ENCODE measurements around the gene HNRNPA1. TPM values are rescaled to one million over a fixed set of nuclear protein-coding genes. Genes with fewer than 3 reads are reported as not detected.

Gene HNRNPA1
- polyA plus RNA-seq, 4 donors = 408 to 2,228 (median 1,197) TPM

DNA sequence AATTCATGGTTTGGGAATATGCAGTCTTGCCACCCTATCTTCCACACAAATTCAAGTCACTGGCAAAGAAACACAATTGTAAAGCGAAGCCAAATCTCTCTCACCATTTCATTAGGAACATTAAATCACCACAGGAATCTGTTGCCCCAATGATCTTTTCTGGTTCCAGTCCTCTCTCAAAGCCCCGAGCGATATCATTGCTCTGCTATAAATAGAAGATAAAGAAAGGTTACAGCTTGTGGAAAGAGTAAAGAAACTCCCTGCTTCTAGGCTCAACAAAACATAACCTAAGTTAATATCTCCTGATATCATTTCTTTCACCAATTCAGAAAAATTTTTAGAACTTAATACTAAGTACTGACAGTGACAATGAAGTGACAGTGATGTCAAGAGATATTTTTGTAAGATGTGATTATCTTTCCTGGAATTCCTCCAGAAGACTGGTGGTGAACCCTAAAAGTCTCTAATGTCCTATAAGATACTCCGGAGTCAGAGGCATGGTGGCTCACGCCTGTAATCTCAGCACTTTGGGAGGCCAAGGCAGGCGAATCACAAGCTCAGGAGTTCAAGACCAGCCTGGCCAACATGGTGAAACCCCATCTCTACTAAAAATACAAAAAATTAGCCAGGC, 34.4 kb upstream of the HNRNPA1 start:
- no peaks in the 10 kb centered on the region for H3K27me3 ChIP-seq (ENCODE audit: control insufficient read depth in 3 of 3, insufficient read depth in 3 of 3, low read length in 3 of 3)
- peaks cover 0 to 54% (median 0%) of the 10 kb centered on the region in 3 donors for H3K36me3 ChIP-seq (ENCODE audit: control insufficient read depth in 3 of 3, insufficient read depth in 2 of 3, low read depth in 1 of 3, low read length in 3 of 3)
- no peak overlapping the region for H3K27ac ChIP-seq (ENCODE audit: low read depth in 1 of 3, low read length in 2 of 3)
- FAIRE-seq = no peak
- no peak for DNase-seq
- no peaks in the 10 kb centered on the region for H3K9me3 ChIP-seq (ENCODE audit: control insufficient read depth in 2 of 2, insufficient read depth in 1 of 2, low read depth in 1 of 2, low read length in 1 of 2)
- H3K4me1 ChIP-seq (ENCODE audit: control insufficient read depth in 3 of 3, insufficient read depth in 2 of 3, low read depth in 1 of 3, low read length in 2 of 3) = no peaks in the 10 kb centered on the region
- H3K4me3 ChIP-seq (ENCODE audit: low read depth in 1 of 3, low read length in 3 of 3) = no peak overlapping the region
- 88 to 92% (median 90%) methylated on average over 6 of the region's 6 CpGs for WGBS, 3 donors

DNA sequence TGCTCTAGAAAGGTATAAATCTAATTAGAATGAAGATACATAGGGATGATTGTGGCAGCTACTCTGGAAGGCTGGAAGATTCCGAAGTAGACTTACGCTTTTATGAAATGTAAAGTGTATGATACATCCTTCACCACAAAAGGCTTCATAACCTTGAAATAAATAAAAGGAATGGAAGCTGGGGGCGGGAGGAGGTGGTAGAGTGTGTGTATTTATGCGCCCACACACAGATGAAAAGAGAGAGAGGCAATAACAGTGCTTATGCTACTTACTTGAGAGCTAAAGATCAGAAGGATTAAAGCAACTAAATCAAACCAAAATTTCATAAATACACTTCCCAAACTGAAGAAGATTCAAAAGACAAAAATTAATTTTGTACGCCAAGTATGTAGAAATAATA, 31.0 kb upstream of the HNRNPA1 start:
- DNase-seq (no peak), FAIRE-seq (no peak)
- Histone ChIP-seq H3K4me1 (ENCODE audit: control insufficient read depth in 3 of 3, insufficient read depth in 2 of 3, low read depth in 1 of 3, low read length in 2 of 3) (no peaks in the 10 kb centered on the region), H3K4me3 (ENCODE audit: low read depth in 1 of 3, low read length in 3 of 3) (no peak overlapping the region), H3K27me3 (ENCODE audit: control insufficient read depth in 3 of 3, insufficient read depth in 3 of 3, low read length in 3 of 3) (no peaks in the 10 kb centered on the region), H3K27ac (ENCODE audit: low read depth in 1 of 3, low read length in 2 of 3) (no peak overlapping the region), H3K36me3 (ENCODE audit: control insufficient read depth in 3 of 3, insufficient read depth in 2 of 3, low read depth in 1 of 3, low read length in 3 of 3) (peaks cover 0 to 57% (median 0%) of the 10 kb centered on the region in 3 donors), H3K9me3 (ENCODE audit: control insufficient read depth in 2 of 2, insufficient read depth in 1 of 2, low read depth in 1 of 2, low read length in 1 of 2) (no peaks in the 10 kb centered on the region)
- 94 to 99% (median 97%) methylated on average over 5 of the region's 5 CpGs for WGBS, 3 donors

DNA sequence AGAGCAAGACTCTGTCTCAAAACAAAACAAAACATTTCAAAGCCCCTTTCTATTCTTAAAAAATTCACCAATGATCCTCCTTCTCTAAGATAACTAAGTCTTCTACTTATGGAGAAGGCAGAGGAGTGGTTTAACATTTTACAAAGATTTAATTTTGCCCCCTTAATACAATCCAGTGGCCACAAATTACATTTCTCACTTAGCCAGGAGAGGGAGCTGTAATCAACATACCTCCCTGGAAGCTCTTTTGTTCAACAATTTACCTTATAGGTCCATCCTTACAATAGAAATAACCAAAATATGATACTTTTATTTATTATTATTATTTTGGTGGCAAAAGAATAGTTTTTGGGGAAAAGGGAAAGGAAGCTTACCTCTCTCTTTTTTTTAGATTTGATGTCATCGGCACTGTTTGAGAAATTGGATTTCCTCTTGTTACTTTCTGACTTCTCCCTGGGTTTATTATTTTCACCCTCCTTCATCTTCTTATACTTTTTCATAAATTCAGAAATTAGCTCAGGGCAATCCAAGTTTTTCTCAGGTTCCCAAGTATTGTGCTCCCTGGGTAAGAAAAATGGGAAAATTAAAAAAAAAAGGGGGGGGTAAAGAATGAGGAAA, 28.8 kb upstream of the HNRNPA1 start:
- FAIRE-seq (no peak), DNase-seq (peak; percentile 39 to 52)
- H3K36me3 ChIP-seq (ENCODE audit: control insufficient read depth in 3 of 3, insufficient read depth in 2 of 3, low read depth in 1 of 3, low read length in 3 of 3) = peaks cover 0 to 53% (median 3%) of the 10 kb centered on the region in 3 donors
- H3K4me1 ChIP-seq (ENCODE audit: control insufficient read depth in 3 of 3, insufficient read depth in 2 of 3, low read depth in 1 of 3, low read length in 2 of 3) = no peaks in the 10 kb centered on the region
- no peak overlapping the region for H3K27ac ChIP-seq (ENCODE audit: low read depth in 1 of 3, low read length in 2 of 3)
- H3K4me3 ChIP-seq (ENCODE audit: low read depth in 1 of 3, low read length in 3 of 3) = no peak overlapping the region
- no peaks in the 10 kb centered on the region for H3K9me3 ChIP-seq (ENCODE audit: control insufficient read depth in 2 of 2, insufficient read depth in 1 of 2, low read depth in 1 of 2, low read length in 1 of 2)
- WGBS, 3 donors = 97 to 100% (median 100%) methylated on average over 1 of the region's 1 CpG
- H3K27me3 ChIP-seq (ENCODE audit: control insufficient read depth in 3 of 3, insufficient read depth in 3 of 3, low read length in 3 of 3) = no peaks in the 10 kb centered on the region

DNA sequence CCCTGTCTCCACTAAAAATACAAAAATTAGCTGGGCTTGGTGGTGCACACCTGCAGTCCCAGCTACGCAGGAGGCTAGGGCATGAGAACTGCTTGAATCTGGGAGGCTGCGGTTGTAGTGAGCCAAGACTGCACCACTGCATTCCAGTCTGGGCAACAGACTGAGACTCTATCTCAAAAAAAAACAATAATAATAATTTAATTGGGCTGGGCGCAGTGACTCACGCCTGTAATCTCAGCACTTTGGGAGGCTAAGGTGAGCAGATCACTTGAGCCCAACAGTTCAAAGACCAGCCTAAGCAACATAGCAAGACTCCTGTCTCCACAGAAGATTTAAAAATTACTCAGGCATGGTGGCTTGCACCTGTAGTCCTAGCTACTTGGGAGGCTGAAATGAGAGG, 27.3 kb upstream of the HNRNPA1 start:
- peaks cover 0 to 2% (median 0%) of the 10 kb centered on the region in 3 donors for H3K4me1 ChIP-seq (ENCODE audit: control insufficient read depth in 3 of 3, insufficient read depth in 2 of 3, low read depth in 1 of 3, low read length in 2 of 3)
- no peaks in the 10 kb centered on the region for H3K27me3 ChIP-seq (ENCODE audit: control insufficient read depth in 3 of 3, insufficient read depth in 3 of 3, low read length in 3 of 3)
- peaks cover 0 to 48% (median 5%) of the 10 kb centered on the region in 3 donors for H3K36me3 ChIP-seq (ENCODE audit: control insufficient read depth in 3 of 3, insufficient read depth in 2 of 3, low read depth in 1 of 3, low read length in 3 of 3)
- WGBS, 3 donors = 67 to 85% (median 69%) methylated on average over 4 of the region's 4 CpGs
- FAIRE-seq (no peak), DNase-seq (peak in 1 of 2 donors; percentile 67)
- no peak overlapping the region for H3K27ac ChIP-seq (ENCODE audit: low read depth in 1 of 3, low read length in 2 of 3)
- no peak overlapping the region for H3K4me3 ChIP-seq (ENCODE audit: low read depth in 1 of 3, low read length in 3 of 3)
- H3K9me3 ChIP-seq (ENCODE audit: control insufficient read depth in 2 of 2, insufficient read depth in 1 of 2, low read depth in 1 of 2, low read length in 1 of 2) = no peaks in the 10 kb centered on the region

DNA sequence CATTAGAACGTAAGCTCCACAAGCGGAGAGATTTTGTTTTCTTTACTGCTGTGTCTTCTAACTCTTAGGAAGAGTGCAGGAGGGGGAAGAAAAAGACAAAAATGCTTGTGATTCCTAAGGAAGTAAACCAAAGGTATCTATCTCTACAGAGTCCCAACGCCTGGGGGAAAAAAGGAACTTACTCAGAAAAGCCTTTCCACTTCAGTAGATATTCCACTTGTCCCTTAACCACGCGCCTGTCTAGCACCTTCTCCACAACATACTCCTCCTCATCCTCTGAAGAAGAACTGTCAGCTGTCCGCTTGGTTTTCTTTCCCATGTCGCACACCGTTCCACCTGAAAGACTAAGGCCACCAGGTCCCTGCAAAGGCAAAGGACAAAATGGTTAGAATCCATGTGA, 23.2 kb upstream of the HNRNPA1 start:
- Histone ChIP-seq H3K4me3 (ENCODE audit: low read depth in 1 of 3, low read length in 3 of 3) (no peak overlapping the region), H3K9me3 (ENCODE audit: control insufficient read depth in 2 of 2, insufficient read depth in 1 of 2, low read depth in 1 of 2, low read length in 1 of 2) (no peaks in the 10 kb centered on the region), H3K27ac (ENCODE audit: low read depth in 1 of 3, low read length in 2 of 3) (no peak overlapping the region), H3K36me3 (ENCODE audit: control insufficient read depth in 3 of 3, insufficient read depth in 2 of 3, low read depth in 1 of 3, low read length in 3 of 3) (peaks cover 0 to 30% (median 5%) of the 10 kb centered on the region in 3 donors), H3K4me1 (ENCODE audit: control insufficient read depth in 3 of 3, insufficient read depth in 2 of 3, low read depth in 1 of 3, low read length in 2 of 3) (peaks cover 0 to 12% (median 10%) of the 10 kb centered on the region in 3 donors), H3K27me3 (ENCODE audit: control insufficient read depth in 3 of 3, insufficient read depth in 3 of 3, low read length in 3 of 3) (no peaks in the 10 kb centered on the region)
- WGBS, 3 donors = 92% methylated on average over 8 of the region's 8 CpGs
- DNase-seq = no peak
- FAIRE-seq = no peak

DNA sequence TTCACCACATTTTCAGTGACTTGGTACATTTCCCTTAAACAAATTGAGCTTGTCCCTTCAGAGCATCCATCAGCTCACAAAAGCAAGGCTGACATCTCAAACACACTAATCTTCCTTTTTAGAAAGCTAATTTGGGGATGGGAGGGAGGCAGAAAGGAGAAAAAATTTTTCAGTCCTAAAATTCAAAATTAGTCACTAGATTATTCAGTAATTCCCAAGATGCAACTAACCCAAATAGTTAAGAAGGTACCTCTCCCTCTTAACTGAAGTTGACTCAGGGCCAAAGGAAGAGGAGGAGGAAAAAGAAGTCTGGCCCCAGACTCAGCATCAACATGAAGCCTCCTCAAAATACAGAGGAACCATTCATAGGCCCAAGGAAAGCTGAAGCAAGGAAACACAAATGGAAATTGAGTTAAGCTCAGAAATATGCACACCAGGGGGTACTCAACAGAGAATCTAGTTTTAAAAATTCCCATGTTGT, 22.3 kb upstream of the HNRNPA1 start:
- no peak for DNase-seq
- Histone ChIP-seq H3K4me1 (ENCODE audit: control insufficient read depth in 3 of 3, insufficient read depth in 2 of 3, low read depth in 1 of 3, low read length in 2 of 3) (peaks cover 0 to 18% (median 12%) of the 10 kb centered on the region in 3 donors), H3K27me3 (ENCODE audit: control insufficient read depth in 3 of 3, insufficient read depth in 3 of 3, low read length in 3 of 3) (no peaks in the 10 kb centered on the region), H3K27ac (ENCODE audit: low read depth in 1 of 3, low read length in 2 of 3) (peak overlapping the region in 2 of 3 donors; percentile 29 to 82), H3K9me3 (ENCODE audit: control insufficient read depth in 2 of 2, insufficient read depth in 1 of 2, low read depth in 1 of 2, low read length in 1 of 2) (no peaks in the 10 kb centered on the region), H3K36me3 (ENCODE audit: control insufficient read depth in 3 of 3, insufficient read depth in 2 of 3, low read depth in 1 of 3, low read length in 3 of 3) (peaks cover 0 to 24% (median 5%) of the 10 kb centered on the region in 3 donors), H3K4me3 (ENCODE audit: low read depth in 1 of 3, low read length in 3 of 3) (no peak overlapping the region)
- no peak for FAIRE-seq

DNA sequence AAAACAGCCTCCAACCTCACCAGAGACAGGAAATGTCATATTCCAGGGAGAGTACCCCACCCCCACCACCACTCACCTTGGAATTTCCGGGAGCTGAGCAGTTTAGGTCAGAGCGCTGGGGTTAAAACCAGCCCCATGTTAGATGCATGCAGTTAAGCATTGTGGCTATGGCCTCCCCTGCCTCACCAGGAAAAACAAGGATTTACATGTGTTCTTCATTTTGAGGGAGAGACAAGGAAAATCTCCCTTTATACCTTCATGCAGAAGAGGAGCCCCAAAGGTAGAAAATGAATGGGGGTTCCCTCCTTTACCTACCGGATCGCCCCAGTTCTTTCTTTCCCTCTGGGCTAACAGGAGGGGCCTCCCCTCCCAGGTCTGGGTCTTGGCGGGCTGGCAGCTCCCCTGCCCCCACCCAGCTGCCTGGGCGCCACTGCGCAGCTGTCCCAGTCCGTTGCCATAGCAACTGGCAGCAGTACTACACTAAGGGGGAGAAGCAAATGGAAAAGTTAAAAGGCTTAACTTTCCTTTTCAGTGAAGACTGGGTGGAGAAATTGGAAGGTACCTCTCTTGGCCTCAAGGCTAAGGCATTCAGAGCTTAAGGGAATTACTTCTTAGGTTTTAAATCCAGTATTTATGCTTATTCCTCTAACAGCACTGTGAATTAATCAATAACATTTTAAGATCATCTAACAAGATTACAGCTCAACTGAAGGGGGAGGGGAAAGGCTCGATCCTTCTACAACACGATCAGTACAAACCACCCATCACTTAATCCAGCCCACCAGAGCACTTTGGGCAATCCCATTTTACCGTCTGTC, 21.1 kb upstream of the HNRNPA1 start:
- peak; percentile 22 to 88 for DNase-seq
- H3K9me3 ChIP-seq (ENCODE audit: control insufficient read depth in 2 of 2, insufficient read depth in 1 of 2, low read depth in 1 of 2, low read length in 1 of 2) = no peaks in the 10 kb centered on the region
- H3K4me3 ChIP-seq (ENCODE audit: low read depth in 1 of 3, low read length in 3 of 3) = peak overlapping the region in 2 of 3 donors; percentile 47 to 55
- peak overlapping the region in 2 of 3 donors; percentile 82 to 83 for H3K27ac ChIP-seq (ENCODE audit: low read depth in 1 of 3, low read length in 2 of 3)
- WGBS, 3 donors = 14 to 56% (median 49%) methylated on average over 11 of the region's 11 CpGs
- peaks cover 0 to 18% (median 12%) of the 10 kb centered on the region in 3 donors for H3K4me1 ChIP-seq (ENCODE audit: control insufficient read depth in 3 of 3, insufficient read depth in 2 of 3, low read depth in 1 of 3, low read length in 2 of 3)
- H3K36me3 ChIP-seq (ENCODE audit: control insufficient read depth in 3 of 3, insufficient read depth in 2 of 3, low read depth in 1 of 3, low read length in 3 of 3) = peaks cover 0 to 15% (median 5%) of the 10 kb centered on the region in 3 donors
- FAIRE-seq = no peak
- H3K27me3 ChIP-seq (ENCODE audit: control insufficient read depth in 3 of 3, insufficient read depth in 3 of 3, low read length in 3 of 3) = no peaks in the 10 kb centered on the region

DNA sequence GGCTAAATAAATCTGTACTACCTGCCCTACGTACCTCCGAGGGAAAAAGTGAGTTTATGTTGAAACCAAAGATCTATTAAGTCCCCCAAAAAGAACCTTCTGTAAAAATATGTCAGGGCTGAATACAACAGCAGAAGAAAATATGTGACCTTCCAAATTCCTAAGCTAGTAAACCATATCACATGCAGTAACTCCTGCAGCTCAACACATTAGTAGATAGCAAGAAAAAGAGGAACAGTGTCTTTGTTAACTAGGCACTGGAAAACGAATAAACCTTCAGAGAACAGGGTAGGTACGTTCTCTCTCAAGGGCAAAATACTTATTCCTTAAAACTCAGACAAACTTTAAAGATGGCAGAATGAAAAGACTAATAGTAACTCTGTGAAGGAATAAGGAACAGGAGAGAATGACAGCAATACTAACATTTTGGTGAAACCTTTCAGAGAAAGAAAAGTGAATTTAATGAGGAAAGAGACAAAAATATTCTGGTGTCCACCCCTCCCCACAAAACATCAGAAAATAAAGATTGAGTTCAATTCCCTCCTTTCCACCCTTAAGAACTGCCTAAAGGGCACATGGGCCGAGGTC, 18.6 kb upstream of the HNRNPA1 start:
- WGBS, 3 donors = 67 to 76% (median 70%) methylated on average over 5 of the region's 5 CpGs

More for the DNA sequence above, 18.6 kb upstream of the HNRNPA1 start:
- peaks cover 0 to 18% (median 12%) of the 10 kb centered on the region in 3 donors for H3K4me1 ChIP-seq (ENCODE audit: control insufficient read depth in 3 of 3, insufficient read depth in 2 of 3, low read depth in 1 of 3, low read length in 2 of 3)
- FAIRE-seq (no peak), DNase-seq (no peak)
- no peaks in the 10 kb centered on the region for H3K27me3 ChIP-seq (ENCODE audit: control insufficient read depth in 3 of 3, insufficient read depth in 3 of 3, low read length in 3 of 3)
- H3K9me3 ChIP-seq (ENCODE audit: control insufficient read depth in 2 of 2, insufficient read depth in 1 of 2, low read depth in 1 of 2, low read length in 1 of 2) = no peaks in the 10 kb centered on the region
- peaks cover 0 to 3% (median 2%) of the 10 kb centered on the region in 3 donors for H3K36me3 ChIP-seq (ENCODE audit: control insufficient read depth in 3 of 3, insufficient read depth in 2 of 3, low read depth in 1 of 3, low read length in 3 of 3)
- H3K4me3 ChIP-seq (ENCODE audit: low read depth in 1 of 3, low read length in 3 of 3) = no peak overlapping the region
- H3K27ac ChIP-seq (ENCODE audit: low read depth in 1 of 3, low read length in 2 of 3) = no peak overlapping the region

Data from small intestine (tissue), 7 donors.